ENCODE data around the gene HDAC9. TPM values are rescaled to one million over a fixed set of nuclear protein-coding genes. Genes with fewer than 3 reads are reported as not detected.

HDAC9 gene
- total RNA-seq, 1 donor from 2014 or later, result 32.4 TPM

DNA sequence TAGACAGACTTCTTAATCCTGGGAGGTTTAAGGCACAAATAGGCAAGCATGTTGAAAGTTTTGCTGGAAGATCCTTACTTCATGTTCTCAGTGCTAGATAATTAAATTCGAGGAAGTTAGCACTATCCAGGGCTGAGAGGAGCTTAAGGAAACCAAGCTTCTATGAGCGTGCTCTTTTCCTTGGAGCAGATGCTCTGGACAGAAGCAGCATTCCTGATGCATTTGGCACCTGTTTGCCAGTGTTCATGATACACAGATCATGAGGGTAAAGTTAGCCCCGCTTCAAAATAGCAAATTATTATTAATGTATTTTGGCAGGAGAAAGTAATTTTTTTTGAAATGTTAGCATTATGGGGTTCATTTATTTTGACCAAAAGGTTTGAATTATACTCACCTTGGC, 9.4 kb downstream of the HDAC9 start:
- Histone ChIP-seq H3K4me3 (no peak overlapping the region), H3K27me3 (no peaks in the 10 kb centered on the region), H3K36me3 (no peaks in the 10 kb centered on the region), H3K4me1 (peaks cover 8% of the 10 kb centered on the region), H3K9me3 (no peaks in the 10 kb centered on the region), H3K27ac (no peak overlapping the region)
- no peak for DNase-seq (ENCODE audit: extremely low spot score in 2 of 2)
- intact Hi-C loops (cut with DNase I), result no loop called here
- TF ChIP-seq POLR2A (IDR thresholded peaks at IDR 0.05), result no peak
- TF ChIP-seq POLR2AphosphoS5 (IDR thresholded peaks at IDR 0.05; ENCODE audit: insufficient read depth in 1 of 2, low read depth in 1 of 2), result no peak
- TF ChIP-seq, protein P1, sequence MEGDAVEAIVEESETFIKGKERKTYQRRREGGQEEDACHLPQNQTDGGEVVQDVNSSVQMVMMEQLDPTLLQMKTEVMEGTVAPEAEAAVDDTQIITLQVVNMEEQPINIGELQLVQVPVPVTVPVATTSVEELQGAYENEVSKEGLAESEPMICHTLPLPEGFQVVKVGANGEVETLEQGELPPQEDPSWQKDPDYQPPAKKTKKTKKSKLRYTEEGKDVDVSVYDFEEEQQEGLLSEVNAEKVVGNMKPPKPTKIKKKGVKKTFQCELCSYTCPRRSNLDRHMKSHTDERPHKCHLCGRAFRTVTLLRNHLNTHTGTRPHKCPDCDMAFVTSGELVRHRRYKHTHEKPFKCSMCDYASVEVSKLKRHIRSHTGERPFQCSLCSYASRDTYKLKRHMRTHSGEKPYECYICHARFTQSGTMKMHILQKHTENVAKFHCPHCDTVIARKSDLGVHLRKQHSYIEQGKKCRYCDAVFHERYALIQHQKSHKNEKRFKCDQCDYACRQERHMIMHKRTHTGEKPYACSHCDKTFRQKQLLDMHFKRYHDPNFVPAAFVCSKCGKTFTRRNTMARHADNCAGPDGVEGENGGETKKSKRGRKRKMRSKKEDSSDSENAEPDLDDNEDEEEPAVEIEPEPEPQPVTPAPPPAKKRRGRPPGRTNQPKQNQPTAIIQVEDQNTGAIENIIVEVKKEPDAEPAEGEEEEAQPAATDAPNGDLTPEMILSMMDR (IDR thresholded peaks at IDR 0.05), result no peak

DNA sequence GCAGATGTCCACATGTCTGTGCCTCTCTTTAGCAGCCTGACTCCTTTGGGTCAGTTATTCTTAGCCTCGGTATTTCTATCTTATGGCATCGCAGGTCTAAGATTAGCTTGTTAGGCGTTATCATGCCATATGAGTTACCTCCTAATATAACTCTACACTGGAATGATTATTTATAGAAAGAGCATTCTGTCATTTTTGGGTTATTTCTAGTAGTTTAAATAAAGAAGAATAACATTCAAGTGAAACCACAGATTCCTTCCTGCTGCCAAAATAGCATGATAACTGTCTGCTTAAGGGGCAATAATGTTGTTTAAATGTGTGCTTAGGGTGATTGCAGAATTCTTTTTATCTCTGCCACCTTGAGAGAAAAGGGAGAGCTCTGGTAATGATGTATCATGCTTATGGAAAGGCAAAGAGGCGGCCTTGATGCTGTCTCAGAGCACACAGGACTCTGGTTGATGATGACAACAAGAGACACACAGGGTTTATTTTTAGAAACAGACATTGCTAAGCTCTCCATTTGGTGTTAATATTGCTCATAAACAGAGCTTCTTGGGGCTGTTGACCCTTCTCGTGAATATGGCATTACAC, 10.4 kb downstream of the HDAC9 start:
- Histone ChIP-seq H3K36me3 (no peaks in the 10 kb centered on the region), H3K9me3 (no peaks in the 10 kb centered on the region), H3K27me3 (no peaks in the 10 kb centered on the region), H3K4me3 (no peak overlapping the region), H3K4me1 (peaks cover 8% of the 10 kb centered on the region), H3K27ac (no peak overlapping the region)
- intact Hi-C loops (cut with DNase I), result no loop called here
- DNase-seq (ENCODE audit: extremely low spot score in 2 of 2), result no peak
- TF ChIP-seq, protein P1 (IDR thresholded peaks at IDR 0.05), result no peak
- no peak for TF ChIP-seq POLR2AphosphoS5 (IDR thresholded peaks at IDR 0.05; ENCODE audit: insufficient read depth in 1 of 2, low read depth in 1 of 2)

DNA sequence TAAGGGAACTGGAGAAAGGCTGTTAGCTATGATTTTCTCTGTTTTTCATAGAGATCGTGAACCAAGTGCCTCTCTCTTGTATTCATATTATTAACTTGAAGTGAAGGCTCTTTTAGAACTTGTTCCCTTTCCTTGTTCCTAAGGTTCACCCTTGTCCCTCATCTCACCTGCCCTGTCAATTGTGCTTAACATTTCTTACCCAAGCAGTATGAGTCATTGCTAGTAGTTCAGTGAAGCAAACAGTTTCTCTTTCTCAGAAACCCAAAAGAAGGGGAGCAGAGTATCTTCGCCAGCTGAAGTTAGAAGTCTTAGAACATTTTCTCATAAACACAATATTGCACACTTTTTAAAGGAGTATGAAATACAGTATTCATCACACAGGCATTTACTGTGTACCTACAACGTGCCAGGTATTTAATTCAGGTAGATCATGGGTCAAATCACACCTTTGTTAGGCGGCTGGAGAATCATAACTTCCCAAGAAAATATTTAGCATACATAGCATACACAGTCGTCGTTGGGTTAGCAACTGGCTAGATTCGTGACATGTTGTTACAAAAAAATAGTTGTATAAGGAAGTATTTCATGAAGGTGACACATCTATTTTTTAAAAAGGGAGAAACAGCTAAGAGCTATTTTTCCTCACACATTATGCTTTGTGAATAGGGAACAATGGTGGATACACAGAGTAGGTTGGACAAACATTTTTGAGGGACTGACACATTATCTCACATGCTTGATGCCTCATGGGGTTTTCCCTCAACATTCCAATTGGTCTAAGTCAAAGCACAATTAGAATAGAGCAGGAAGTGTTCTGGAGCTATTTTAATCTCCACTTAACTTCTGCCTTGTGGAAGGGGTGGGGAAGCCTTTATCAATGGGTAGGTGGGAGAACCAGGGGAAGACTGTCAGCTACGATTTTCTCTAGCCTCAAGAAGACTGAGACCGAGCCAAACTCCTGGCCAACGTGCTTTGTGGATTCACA, 13.2 kb downstream of the HDAC9 start:
- H3K27ac ChIP-seq, result peak overlapping the region; percentile 46
- H3K36me3 ChIP-seq, result no peaks in the 10 kb centered on the region
- H3K4me1 ChIP-seq, result peaks cover 8% of the 10 kb centered on the region
- intact Hi-C loops (cut with DNase I), result no loop called here
- no peak for DNase-seq (ENCODE audit: extremely low spot score in 2 of 2)
- TF ChIP-seq POLR2A (IDR thresholded peaks at IDR 0.05) (no peak), POLR2AphosphoS5 (IDR thresholded peaks at IDR 0.05; ENCODE audit: insufficient read depth in 1 of 2, low read depth in 1 of 2) (peak in 1 of 2 donors; percentile 59)
- TF ChIP-seq, protein P1 (IDR thresholded peaks at IDR 0.05), result no peak
- H3K27me3 ChIP-seq, result no peaks in the 10 kb centered on the region
- no peaks in the 10 kb centered on the region for H3K9me3 ChIP-seq
- no peak overlapping the region for H3K4me3 ChIP-seq

DNA sequence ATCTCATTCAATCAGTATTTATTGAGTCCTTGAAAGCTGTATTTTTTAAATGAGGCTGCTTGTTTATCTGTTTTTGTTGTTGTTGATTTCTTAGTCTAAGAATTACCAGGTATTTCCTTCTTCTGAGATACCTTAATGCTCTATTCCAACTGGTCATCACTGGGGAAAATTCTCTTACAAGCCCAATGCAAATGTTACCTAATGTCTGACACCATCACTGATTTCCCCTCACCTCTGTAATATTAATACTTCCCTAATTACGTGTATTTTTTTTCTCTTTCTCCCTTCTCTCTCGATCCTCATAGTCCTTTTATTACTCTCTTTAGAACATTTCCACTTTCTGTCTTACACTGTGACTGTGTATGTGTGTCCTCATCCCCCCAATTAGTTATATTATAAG, 13.9 kb downstream of the HDAC9 start:
- intact Hi-C loops (cut with DNase I), result no loop called here

More for the DNA sequence above, 13.9 kb downstream of the HDAC9 start:
- Histone ChIP-seq H3K4me1 (peaks cover 8% of the 10 kb centered on the region), H3K4me3 (no peak overlapping the region), H3K27me3 (no peaks in the 10 kb centered on the region), H3K36me3 (no peaks in the 10 kb centered on the region), H3K27ac (peak overlapping the region; percentile 46), H3K9me3 (no peaks in the 10 kb centered on the region)
- TF ChIP-seq, protein P1 (IDR thresholded peaks at IDR 0.05), result no peak
- TF ChIP-seq POLR2A (IDR thresholded peaks at IDR 0.05) (no peak), POLR2AphosphoS5 (IDR thresholded peaks at IDR 0.05; ENCODE audit: insufficient read depth in 1 of 2, low read depth in 1 of 2) (no peak)
- DNase-seq (ENCODE audit: extremely low spot score in 2 of 2), result no peak

Measured in vagina (tissue), 2 donors.